Lower lobe of right lung (tissue), 2 donors: ENCODE data around the gene DRICH1. TPM values are rescaled to one million over a fixed set of nuclear protein-coding genes. Genes with fewer than 3 reads are reported as not detected.
"Not testable (repeated sequence)": the region's sequence is repeated elsewhere in the genome, so short reads cannot be mapped to it uniquely, and the experiment has no call there.

Experiments used
- ATAC-seq, 2 donors: fragments of 200-7000 bp; cut with Tn5 transposase; one replicate each; pipeline ENCODE4 v1.9.1; 2020 to 2022; ENCODE audit warnings: mild to moderate bottlenecking in 2 of 2, moderate library complexity in 2 of 2
- DNase-seq: peaks from one replicate; pipeline ENCODE4 v3.0.0-alpha.2; 2020
- H3K27ac ChIP-seq: fragments of 200-600 bp; one replicate; pipeline ENCODE4 v1.8.0; 2022
- H3K27me3 ChIP-seq: fragments of 200-600 bp; one replicate; pipeline ENCODE4 v1.8.0; 2022; ENCODE audit warnings: low read depth
- H3K36me3 ChIP-seq: fragments of 200-600 bp; one replicate; pipeline ENCODE4 v1.8.0; 2022; ENCODE audit warnings: mild to moderate bottlenecking
- H3K4me1 ChIP-seq: fragments of 200-600 bp; one replicate; pipeline ENCODE4 v1.8.0; 2022
- H3K4me3 ChIP-seq: fragments of 200-600 bp; one replicate; pipeline ENCODE4 v1.8.0; 2022; ENCODE audit warnings: mild to moderate bottlenecking
- H3K9me3 ChIP-seq: fragments of 200-600 bp; one replicate; pipeline ENCODE4 v1.8.0; 2022
- intact Hi-C: fragments of 100-400 bp; cut with DNase I; formaldehyde crosslinking; loops from one replicate; pipeline ENCODE4 v1.11.0; 2022
- total RNA-seq: library from RNA; stranded (reverse); fragmentation: NEBNext Ultra II Directional; extraction: Animal tissue kit (Norgen Biotek cat#: 25700); gene quantifications from one replicate; pipeline ENCODE4 v1.2.1, GENCODE V29; 2021
- TF ChIP-seq, protein P1 (sequence below): fragments of 200-600 bp; IDR thresholded peaks from one replicate; pipeline ENCODE4 v1.8.0; 2022; ENCODE audit warnings: antibody characterized with exemption, mild to moderate bottlenecking
- donor health status: DM: no; HTN: yes; CAD: no; lungs with severe emphysema.

Gene DRICH1
- total RNA-seq, 1 donor from 2014 or later = 1.6 TPM

DNA sequence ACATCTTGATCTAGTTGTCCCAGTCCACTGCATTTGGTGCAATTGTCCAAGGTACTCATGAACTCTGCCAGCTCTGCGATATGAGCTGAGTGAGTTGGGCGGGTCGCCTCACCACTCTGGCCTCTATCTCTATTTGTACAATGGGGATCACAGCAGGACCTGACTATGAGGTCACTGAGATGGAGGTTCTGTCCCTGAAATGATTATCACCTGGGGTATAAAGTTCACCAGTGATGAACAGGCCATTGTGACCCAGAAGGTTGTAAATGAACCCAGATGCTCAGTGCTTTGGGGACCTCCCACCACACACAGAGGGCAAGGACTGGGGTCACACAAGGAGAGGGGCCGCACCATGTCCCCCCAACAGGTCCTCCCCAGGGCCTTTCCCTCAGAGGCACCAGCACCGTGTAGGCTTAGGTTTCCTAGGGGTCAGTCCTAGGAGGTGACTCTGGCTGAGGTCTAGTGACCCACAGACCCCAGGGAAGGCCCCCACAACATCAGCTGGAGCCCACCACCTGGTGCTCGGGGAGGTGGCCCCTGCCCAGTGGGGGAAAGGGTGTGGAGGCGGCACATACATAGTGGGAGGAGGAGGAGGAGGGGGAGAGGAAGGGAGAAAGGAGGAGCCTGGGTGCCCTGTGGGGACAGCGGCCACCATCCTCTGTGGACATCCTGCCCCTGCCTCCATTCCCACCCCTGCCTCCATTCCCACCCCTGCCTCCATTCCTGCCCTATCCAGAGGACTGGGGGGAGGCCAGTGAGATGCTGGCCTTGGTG is 27.0 kb downstream of the DRICH1 start:
- Histone ChIP-seq H3K9me3 (no peaks in the 10 kb centered on the region), H3K27me3 (peaks cover 5% of the 10 kb centered on the region), H3K4me3 (no peak overlapping the region), H3K27ac (no peak overlapping the region), H3K36me3 (no peaks in the 10 kb centered on the region), H3K4me1 (no peaks in the 10 kb centered on the region)
- ATAC-seq (no peak), DNase-seq (no peak)
- TF ChIP-seq, protein P1, sequence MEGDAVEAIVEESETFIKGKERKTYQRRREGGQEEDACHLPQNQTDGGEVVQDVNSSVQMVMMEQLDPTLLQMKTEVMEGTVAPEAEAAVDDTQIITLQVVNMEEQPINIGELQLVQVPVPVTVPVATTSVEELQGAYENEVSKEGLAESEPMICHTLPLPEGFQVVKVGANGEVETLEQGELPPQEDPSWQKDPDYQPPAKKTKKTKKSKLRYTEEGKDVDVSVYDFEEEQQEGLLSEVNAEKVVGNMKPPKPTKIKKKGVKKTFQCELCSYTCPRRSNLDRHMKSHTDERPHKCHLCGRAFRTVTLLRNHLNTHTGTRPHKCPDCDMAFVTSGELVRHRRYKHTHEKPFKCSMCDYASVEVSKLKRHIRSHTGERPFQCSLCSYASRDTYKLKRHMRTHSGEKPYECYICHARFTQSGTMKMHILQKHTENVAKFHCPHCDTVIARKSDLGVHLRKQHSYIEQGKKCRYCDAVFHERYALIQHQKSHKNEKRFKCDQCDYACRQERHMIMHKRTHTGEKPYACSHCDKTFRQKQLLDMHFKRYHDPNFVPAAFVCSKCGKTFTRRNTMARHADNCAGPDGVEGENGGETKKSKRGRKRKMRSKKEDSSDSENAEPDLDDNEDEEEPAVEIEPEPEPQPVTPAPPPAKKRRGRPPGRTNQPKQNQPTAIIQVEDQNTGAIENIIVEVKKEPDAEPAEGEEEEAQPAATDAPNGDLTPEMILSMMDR = no peak
- intact Hi-C loops = no loop called here

DNA sequence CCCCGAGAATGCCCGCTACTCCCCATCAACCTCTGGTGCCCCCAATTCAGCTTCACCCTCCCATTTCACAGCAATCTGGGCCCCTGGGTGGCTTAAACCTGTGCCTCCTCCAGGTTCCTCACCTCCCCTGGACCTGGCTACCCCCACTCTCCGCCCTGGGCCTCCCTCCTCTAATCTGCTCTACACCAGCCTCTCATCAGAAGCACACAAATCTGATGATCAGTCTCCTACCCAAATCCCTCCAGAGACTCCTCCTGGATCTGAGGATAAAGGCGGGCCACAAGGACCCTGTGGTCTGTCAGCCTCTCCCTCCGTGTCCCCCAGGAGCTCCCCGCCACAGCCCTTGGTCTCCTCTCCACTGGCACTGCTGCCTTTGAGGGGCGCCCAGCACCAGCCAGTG is 28.9 kb downstream of the DRICH1 start:
- no peak overlapping the region for H3K27ac ChIP-seq
- H3K9me3 ChIP-seq = no peaks in the 10 kb centered on the region
- TF ChIP-seq, protein P1 = no peak
- no peak for ATAC-seq
- H3K36me3 ChIP-seq = no peaks in the 10 kb centered on the region
- intact Hi-C loops = no loop called here
- no peak for DNase-seq
- no peaks in the 10 kb centered on the region for H3K4me1 ChIP-seq
- peaks cover 5% of the 10 kb centered on the region for H3K27me3 ChIP-seq
- H3K4me3 ChIP-seq = no peak overlapping the region

DNA sequence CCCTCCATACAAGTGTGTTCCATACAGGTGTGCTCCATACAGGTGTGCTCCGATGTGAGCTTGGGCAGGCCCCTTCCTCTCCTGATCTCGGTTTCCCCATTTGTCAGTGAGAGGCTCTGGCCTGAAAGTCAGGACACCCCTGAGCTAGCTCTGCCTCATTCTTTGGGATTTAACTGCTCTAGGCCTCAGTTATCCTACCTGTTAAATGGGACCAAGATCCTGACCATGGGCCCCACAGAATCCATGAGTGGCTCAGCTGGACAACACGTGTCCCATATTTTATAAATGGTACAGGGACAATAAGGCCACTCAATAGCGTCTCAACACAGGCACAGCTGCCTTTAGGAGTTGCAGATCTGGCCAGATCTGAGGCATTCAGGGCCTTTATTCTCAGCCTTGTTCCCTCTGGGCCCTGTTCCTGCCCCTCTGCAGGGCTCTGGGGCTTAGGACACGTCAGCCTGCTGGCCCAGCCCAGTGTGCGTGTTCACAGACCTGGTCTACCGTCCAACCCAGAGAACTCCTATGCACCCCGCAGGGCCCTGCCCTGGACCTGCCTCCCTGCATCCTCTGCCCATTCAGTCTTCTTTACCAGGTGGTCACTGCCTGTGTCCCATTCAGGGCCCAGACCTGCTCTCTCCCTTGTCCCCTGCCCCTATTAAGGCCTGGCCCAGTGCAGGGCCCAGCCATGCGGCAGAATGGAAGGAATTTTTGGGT is 33.2 kb downstream of the DRICH1 start:
- DNase-seq (no peak), ATAC-seq (peak; percentile 18 to 33)
- TF ChIP-seq, protein P1 = no peak
- intact Hi-C loops = no loop called here
- H3K4me3 ChIP-seq = no peak overlapping the region
- no peaks in the 10 kb centered on the region for H3K36me3 ChIP-seq
- no peaks in the 10 kb centered on the region for H3K9me3 ChIP-seq
- H3K27me3 ChIP-seq = no peaks in the 10 kb centered on the region
- no peaks in the 10 kb centered on the region for H3K4me1 ChIP-seq
- H3K27ac ChIP-seq = no peak overlapping the region

DNA sequence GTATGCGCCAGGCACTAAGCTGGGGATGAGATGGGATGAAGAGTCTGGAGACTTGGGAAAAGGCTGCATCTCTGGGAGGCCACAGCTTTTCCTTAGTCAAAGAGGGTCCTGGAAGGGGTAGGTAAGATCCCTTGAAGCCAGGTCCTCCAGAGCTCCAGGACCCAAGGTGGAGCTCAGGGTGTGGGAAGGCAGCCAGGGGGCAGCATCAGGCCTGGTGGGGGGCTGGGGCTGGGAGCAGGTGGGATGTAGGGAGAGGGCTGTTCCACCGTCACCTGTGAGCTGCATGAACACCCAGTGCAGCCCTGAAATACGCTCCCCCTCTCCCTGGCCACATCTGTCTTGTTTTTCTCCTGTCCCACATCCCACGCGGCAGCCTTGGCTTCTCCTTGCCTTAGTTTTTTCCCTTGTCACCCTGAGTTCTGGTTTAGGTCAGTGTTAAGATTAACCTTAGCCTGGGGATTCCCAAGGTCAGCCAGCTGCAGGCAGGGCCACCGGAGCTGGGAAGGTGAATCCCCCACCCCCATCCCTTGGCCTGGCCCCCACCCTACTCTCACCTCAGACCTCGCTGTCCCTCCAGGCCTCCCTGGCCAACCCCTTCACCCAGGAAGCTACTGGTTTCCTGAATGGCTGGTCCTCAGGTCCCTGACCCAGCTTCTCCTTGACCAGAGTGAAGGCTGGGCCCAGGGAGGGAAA is 34.4 kb downstream of the DRICH1 start:
- H3K9me3 ChIP-seq, intact Hi-C loops, H3K4me3 ChIP-seq, H3K27ac ChIP-seq, H3K36me3 ChIP-seq, DNase-seq, H3K27me3 ChIP-seq, H3K4me1 ChIP-seq: not testable (repeated sequence)
- peak in 1 of 2 donors; percentile 39 for ATAC-seq

DNA sequence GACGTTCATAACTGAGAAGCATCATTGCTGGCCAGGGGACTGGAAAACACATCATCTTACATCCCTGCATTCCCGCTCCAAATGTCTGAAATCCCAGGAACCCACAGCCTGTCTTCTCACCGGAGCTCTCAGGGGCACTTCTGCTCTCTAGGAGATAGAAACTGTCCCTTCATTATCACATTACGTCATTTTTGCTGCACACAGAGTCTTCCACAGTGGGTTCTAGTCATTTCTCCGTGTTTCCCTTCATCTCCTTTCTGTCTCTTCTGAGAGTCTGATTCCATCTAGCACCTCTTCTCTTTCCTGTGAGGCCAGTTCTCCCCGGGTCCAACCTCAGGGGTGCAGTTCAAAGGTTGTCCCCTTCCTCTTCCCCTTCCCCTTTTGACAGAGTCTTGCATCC is 36.2 kb downstream of the DRICH1 start:
- H3K36me3 ChIP-seq, H3K9me3 ChIP-seq, intact Hi-C loops, DNase-seq, H3K27ac ChIP-seq, H3K4me3 ChIP-seq, H3K4me1 ChIP-seq, H3K27me3 ChIP-seq, ATAC-seq: not testable (repeated sequence)

DNA sequence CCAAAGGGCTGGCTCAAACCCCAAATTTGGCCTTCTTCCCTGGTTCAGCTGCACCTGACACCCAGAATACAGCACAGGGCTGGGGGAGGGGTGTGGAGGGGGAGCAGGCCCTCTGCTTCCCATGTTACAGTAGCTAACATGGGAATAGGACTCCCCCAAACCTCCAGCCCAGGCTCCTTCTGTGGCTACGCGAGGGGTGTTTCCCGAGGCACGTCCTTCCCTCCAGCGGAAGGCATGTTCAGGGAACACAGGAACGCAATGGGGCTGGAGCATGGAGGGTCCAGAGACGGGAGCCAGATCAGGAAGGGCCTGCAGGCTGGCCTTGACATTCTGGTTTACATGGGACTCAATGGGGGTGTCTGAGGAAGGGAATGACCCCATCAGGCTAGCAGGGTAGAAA is 40.3 kb downstream of the DRICH1 start:
- H3K36me3 ChIP-seq = no peaks in the 10 kb centered on the region
- H3K27ac ChIP-seq = no peak overlapping the region
- TF ChIP-seq, protein P1 = no peak
- no peak overlapping the region for H3K4me3 ChIP-seq
- no peak for ATAC-seq
- no peaks in the 10 kb centered on the region for H3K9me3 ChIP-seq
- no peaks in the 10 kb centered on the region for H3K4me1 ChIP-seq
- intact Hi-C loops = no loop called here
- H3K27me3 ChIP-seq = no peaks in the 10 kb centered on the region
- DNase-seq = no peak
